IPS-20b (cell line): ENCODE results near the gene CXorf51B.
"Not testable (repeated sequence)": the region's sequence is repeated elsewhere in the genome, so short reads cannot be mapped to it uniquely, and the experiment has no call there.

Experiments
- H3K27ac ChIP-seq: one replicate; pipeline ENCODE4 v1.5.1; 2013; ENCODE audit warnings: low read length
- H3K27me3 ChIP-seq: 2 replicates; pipeline ENCODE4 v1.6.1; 2013; ENCODE audit warnings: mild to moderate bottlenecking, low read length, inconsistent platforms; ENCODE audit not compliant: insufficient read depth
- H3K36me3 ChIP-seq: 2 replicates; pipeline ENCODE4 v1.6.1; 2013; ENCODE audit warnings: low read depth, mild to moderate bottlenecking, inconsistent platforms, low read length, moderate library complexity; ENCODE audit not compliant: insufficient read depth
- H3K4me1 ChIP-seq: 2 replicates; pipeline ENCODE4 v1.6.1; 2013; ENCODE audit warnings: mild to moderate bottlenecking, control low read depth, inconsistent platforms, low read length, moderate library complexity; ENCODE audit not compliant: insufficient read depth
- H3K4me3 ChIP-seq: 2 replicates; pipeline ENCODE4 v1.5.1; 2013; ENCODE audit warnings: mild to moderate bottlenecking, low read length, inconsistent platforms
- H3K9ac ChIP-seq: 2 replicates; pipeline ENCODE4 v1.6.1; 2013; ENCODE audit warnings: low read depth, mild to moderate bottlenecking, inconsistent platforms, low read length, moderate library complexity
- H3K9me3 ChIP-seq: 2 replicates; pipeline ENCODE4 v1.6.1; 2013; ENCODE audit warnings: mild to moderate bottlenecking, low read depth, low read length, inconsistent platforms; ENCODE audit not compliant: insufficient read depth

CXorf51B gene

GRCh38 chrX:146809471-146809870 is at the start of gene CXorf51B:
Gene CXorf51B (plus strand): TSS chrX:146809771. CDS start chrX:146809792, 21 bp downstream.
- not testable (repeated sequence) for H3K4me1 ChIP-seq, H3K9ac ChIP-seq, H3K27ac ChIP-seq, H3K27me3 ChIP-seq, H3K4me3 ChIP-seq, H3K36me3 ChIP-seq, H3K9me3 ChIP-seq

- H3K4me3 ChIP-seq, H3K27ac ChIP-seq, H3K36me3 ChIP-seq, H3K4me1 ChIP-seq, H3K9me3 ChIP-seq, H3K27me3 ChIP-seq, H3K9ac ChIP-seq: not testable (repeated sequence)
Measured at GRCh38 chrX:146814644-146815043, 5.1 kb downstream of the CXorf51B start, which contains the start of gene CXorf51A. Gene CXorf51A (minus strand): TSS chrX:146814744. CDS start chrX:146814723, 21 bp downstream.

- Histone ChIP-seq H3K9ac (no peak overlapping the region), H3K27me3 (no peaks in the 10 kb centered on the region), H3K4me1 (no peaks in the 10 kb centered on the region), H3K4me3 (no peak overlapping the region), H3K27ac (no peak overlapping the region), H3K9me3 (no peaks in the 10 kb centered on the region), H3K36me3 (no peaks in the 10 kb centered on the region)
Measured at GRCh38 chrX:146831994-146832393, 22.4 kb downstream of the CXorf51B start.

GRCh38 chrX:146854281-146854680 is 44.7 kb downstream of the CXorf51B start:
- Histone ChIP-seq H3K9ac (no peak overlapping the region), H3K27me3 (no peaks in the 10 kb centered on the region), H3K27ac (no peak overlapping the region), H3K36me3 (no peaks in the 10 kb centered on the region), H3K4me1 (no peaks in the 10 kb centered on the region), H3K9me3 (peaks cover 7% of the 10 kb centered on the region; the same call in 1 of the 2 replicates), H3K4me3 (no peak overlapping the region)
